GM15510 (cell line): ENCODE results near the gene NTRK2.

Experiments
- POLR2A ChIP-seq: IDR thresholded peaks from 3 replicates; pipeline ENCODE4 v1.6.1; 2011; ENCODE audit warnings: borderline replicate concordance; ENCODE audit not compliant: insufficient read length; ENCODE audit errors: extremely low read depth

The NTRK2 gene

GRCh38 chr9:84775056-84775643 is 105.6 kb downstream of the NTRK2 start:
- TF ChIP-seq POLR2A: no peak

- no peak for TF ChIP-seq POLR2A
Measured at GRCh38 chr9:84778570-84778969, 109.0 kb downstream of the NTRK2 start.

DNA sequence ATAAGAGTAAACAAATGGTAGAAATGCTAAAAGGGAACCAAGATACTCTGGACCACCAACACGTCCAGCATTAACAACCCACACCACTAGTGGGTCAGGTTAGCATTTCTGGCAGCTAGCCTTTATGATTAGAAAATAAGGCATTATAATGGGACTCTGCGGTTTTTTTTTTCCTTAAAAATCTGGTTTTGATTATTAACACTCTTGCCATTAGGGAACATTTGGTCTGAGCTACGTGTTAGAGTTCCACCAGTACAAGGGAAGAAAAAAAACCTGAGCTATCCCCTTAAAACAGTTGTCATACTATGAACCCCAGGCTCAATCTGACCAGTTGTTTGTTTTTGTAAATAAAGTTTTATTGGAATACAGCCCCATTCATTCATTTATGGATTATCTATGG is 110.4 kb downstream of the NTRK2 start:
- TF ChIP-seq POLR2A: no peak

DNA sequence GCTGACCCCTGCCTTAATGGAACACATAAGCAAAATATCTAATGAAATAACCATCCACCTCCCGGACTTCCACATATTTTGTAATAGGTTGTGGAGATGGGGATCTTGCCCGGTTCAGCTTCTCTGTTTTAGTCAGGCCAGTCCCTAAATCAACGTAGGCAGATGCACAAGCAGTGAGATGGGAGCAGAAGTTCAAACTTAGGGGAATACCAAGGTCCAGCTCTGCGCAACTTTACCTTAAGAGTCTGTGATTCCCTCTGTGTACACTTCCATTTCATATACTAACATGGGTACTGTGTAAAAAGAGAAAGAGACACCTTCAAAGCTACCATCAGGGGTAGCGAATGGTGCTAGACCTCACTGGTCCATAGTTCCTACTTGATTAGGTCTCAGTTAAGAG is 110.9 kb downstream of the NTRK2 start:
- TF ChIP-seq POLR2A: no peak

DNA sequence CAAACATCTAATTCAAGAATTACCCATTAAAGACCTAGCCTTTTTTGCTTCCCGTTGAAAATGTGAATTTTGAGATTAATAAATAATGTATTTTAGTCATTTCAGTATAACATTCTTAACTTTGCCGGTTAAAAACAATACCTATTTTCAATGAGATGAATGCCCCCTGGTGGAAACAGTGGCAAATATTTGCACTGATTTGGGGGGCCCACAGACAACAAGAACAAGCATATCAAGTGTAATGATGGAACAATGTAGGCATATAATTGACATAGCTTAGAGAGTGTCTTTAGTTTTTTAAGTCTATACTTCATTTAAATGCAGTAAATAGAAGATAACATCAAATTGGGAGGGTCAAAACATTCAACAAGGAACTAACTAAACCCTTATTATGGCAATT is 111.9 kb downstream of the NTRK2 start:
- no peak for TF ChIP-seq POLR2A

- TF ChIP-seq POLR2A: no peak
Measured at GRCh38 chr9:84781931-84782866, 112.7 kb downstream of the NTRK2 start.

GRCh38 chr9:84785792-84786547 is 116.4 kb downstream of the NTRK2 start:
- TF ChIP-seq POLR2A: no peak

DNA sequence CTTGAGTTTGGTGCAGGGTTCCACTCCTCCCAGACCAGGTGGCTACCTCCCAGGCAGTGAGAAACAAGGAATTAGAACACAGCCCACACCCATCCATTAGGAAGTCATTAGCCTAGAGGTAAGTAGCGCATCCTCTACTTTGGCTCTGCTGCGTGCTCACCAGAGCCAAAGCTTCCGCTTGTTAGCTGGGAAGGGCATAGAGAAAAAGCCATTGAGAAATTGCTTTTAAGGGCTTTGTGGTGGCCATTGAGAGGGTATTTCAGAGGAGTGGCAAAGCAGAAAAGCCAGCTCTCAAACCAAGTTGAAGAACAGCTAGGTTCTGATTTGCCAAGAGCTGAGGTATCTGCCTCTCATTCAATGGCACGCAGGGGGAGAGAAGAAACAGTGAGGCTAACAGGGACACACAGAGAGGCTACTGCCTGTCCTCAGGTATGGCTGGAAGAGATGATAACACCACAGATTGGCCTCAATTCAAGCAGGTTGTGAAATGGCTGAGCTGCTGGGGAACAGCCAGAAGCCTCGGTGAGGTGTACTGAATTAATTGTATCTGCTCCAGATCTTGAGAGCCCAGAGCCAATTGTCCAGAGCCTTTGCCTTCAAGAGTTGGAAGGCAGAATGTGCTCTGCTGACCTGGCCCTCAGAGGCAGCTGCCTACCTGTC is 119.4 kb downstream of the NTRK2 start:
- TF ChIP-seq POLR2A: no peak

DNA sequence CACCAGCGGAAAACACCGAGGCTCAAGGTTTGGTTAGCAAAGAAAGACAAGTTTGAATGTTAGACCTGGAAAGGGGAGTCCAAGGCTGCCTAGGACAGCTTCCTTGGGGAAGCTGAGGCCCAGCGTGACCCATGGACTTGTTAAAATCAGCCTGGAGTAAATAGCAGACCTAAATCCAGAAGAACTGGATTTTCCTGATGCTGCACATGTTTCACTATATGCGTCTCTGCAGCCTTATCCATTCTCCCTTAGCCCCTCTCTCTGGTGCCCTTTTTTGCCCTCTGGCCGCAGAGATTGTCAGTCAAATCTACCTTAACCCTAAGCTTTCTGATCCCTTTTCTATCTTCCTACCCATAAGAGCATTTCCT is 119.9 kb downstream of the NTRK2 start:
- no peak for TF ChIP-seq POLR2A

DNA sequence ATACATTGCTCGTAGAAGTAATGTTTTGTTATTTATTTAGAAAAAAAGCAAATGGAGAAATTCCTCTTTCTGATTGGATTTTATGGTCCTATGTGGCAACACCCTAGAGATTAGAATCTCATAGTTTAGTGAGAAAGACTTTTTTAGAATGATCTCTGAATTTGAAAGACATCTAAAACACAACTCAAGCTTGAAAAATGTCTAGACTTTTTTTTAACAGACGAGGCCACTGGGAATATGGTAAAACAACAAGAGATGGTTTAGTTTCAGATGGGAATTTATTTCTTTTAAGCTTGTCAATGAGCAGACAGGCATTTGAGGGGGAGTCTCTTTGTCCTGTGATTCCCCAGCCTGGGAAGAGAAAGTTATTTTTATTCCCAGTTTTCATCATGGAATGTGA is 122.1 kb downstream of the NTRK2 start:
- no peak for TF ChIP-seq POLR2A

DNA sequence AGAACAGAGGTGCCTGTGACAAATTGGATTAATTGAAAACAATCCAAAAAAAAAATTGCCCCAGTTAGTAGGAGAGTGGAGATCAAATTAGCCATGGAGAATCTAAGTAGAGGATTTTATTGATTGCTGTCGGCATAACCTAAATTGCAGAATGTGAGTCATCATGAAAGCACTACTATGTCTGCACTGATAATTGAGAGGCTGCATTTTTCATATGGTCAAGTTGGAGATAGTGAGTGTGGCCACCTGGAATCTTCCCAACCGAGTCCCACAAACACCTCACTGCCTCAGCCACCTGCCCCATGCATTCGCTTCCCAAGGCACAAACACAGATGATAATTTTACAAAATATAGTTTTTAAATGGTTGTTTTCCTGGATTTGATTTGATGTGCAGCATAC is 123.7 kb downstream of the NTRK2 start:
- no peak for TF ChIP-seq POLR2A

- no peak for TF ChIP-seq POLR2A
Measured at GRCh38 chr9:84794981-84795637, 125.6 kb downstream of the NTRK2 start.

- TF ChIP-seq POLR2A: no peak
Measured at GRCh38 chr9:84796404-84796803, 126.9 kb downstream of the NTRK2 start.

- no peak for TF ChIP-seq POLR2A
Measured at GRCh38 chr9:84799251-84799650, 129.7 kb downstream of the NTRK2 start.
